DOHH2 (cell line): Measurements from ENCODE around the gene MYO5C.

Experiments used
- H3F3A ChIP-seq: fragments of 200-600 bp; sonication (generic), shearing (Covaris generic); 2 replicates; pipeline ENCODE4 v1.6.0; 2016; ENCODE audit warnings: antibody characterized with exemption, mild to moderate bottlenecking; ENCODE audit not compliant: control insufficient read depth, insufficient read depth
- H3K27ac ChIP-seq: fragments of 200-600 bp; sonication (generic); 2 replicates; pipeline ENCODE4 v1.5.1; 2014; ENCODE audit warnings: low read depth, mild to moderate bottlenecking, low read length, moderate library complexity
- H3K27me3 ChIP-seq: fragments of 200-600 bp; sonication (generic); 2 replicates; pipeline ENCODE4 v1.6.1; 2014; ENCODE audit warnings: mild to moderate bottlenecking, low read length, mixed read lengths; ENCODE audit not compliant: control insufficient read depth
- H3K36me3 ChIP-seq: fragments of 200-600 bp; sonication (generic); 2 replicates; pipeline ENCODE4 v1.6.1; 2014; ENCODE audit warnings: mild to moderate bottlenecking, low read length, moderate library complexity, mixed read lengths; ENCODE audit not compliant: control insufficient read depth
- H3K4me1 ChIP-seq: fragments of 200-600 bp; sonication (generic); 2 replicates; pipeline ENCODE4 v1.6.1; 2014; ENCODE audit warnings: mild to moderate bottlenecking, low read length, mixed read lengths; ENCODE audit not compliant: control insufficient read depth
- H3K4me2 ChIP-seq: fragments of 200-600 bp; sonication (generic); 2 replicates; pipeline ENCODE4 v1.6.0; 2014; ENCODE audit warnings: mild to moderate bottlenecking, low read length, moderate library complexity
- H3K4me3 ChIP-seq: fragments of 200-600 bp; sonication (generic); 2 replicates; pipeline ENCODE4 v1.5.1; 2014; ENCODE audit warnings: mild to moderate bottlenecking, low read length, mixed read lengths
- H3K79me2 ChIP-seq: fragments of 200-600 bp; sonication (generic); 2 replicates; pipeline ENCODE4 v1.6.1; 2014; ENCODE audit warnings: mild to moderate bottlenecking, low read length, mixed read lengths; ENCODE audit not compliant: control insufficient read depth
- H3K9me2 ChIP-seq: fragments of 200-600 bp; sonication (generic); replicated peaks from 2 replicates; pipeline ENCODE4 v1.6.1; 2014; ENCODE audit warnings: mild to moderate bottlenecking, low read length, mixed read lengths; ENCODE audit not compliant: control insufficient read depth
- H3K9me3 ChIP-seq: fragments of 200-600 bp; sonication (generic); 2 replicates; pipeline ENCODE4 v1.6.1; 2014; ENCODE audit warnings: antibody characterized with exemption, low read length, mixed read lengths; ENCODE audit not compliant: control insufficient read depth, insufficient read depth
- H4K20me1 ChIP-seq: fragments of 200-600 bp; sonication (generic); 2 replicates; pipeline ENCODE4 v1.6.0; 2014; ENCODE audit warnings: low read depth, mild to moderate bottlenecking, antibody characterized with exemption, low read length, moderate library complexity; ENCODE audit not compliant: control insufficient read depth, insufficient read depth
- CTCF ChIP-seq: fragments of 200-600 bp; sonication (generic); IDR thresholded peaks from one replicate; pipeline ENCODE4 v1.5.1; 2014; ENCODE audit warnings: antibody characterized with exemption, mild to moderate bottlenecking, low read depth, low read length; ENCODE audit not compliant: poor library complexity, severe bottlenecking
- EZH2phosphoT487 ChIP-seq: fragments of 200-600 bp; sonication (generic); IDR thresholded peaks from 2 replicates; pipeline ENCODE4 v1.6.1; 2017; ENCODE audit warnings: borderline replicate concordance, mild to moderate bottlenecking, antibody characterized with exemption, low read length, moderate library complexity, mixed read lengths

MYO5C gene

GRCh38 chr15:52331490-52332240, 36.1 kb upstream of the MYO5C start:
- no peak overlapping the region for H3K27ac ChIP-seq

GRCh38 chr15:52329987-52330386, 34.4 kb upstream of the MYO5C start:
- peaks cover 19% of the 10 kb centered on the region for H3K36me3 ChIP-seq
- H3K4me2 ChIP-seq: no peak overlapping the region
- H3K27ac ChIP-seq: no peak overlapping the region
- peaks cover 9% of the 10 kb centered on the region for H3K4me1 ChIP-seq
- H3K9me2 ChIP-seq: no peaks in the 10 kb centered on the region
- H3K9me3 ChIP-seq: no peaks in the 10 kb centered on the region
- TF ChIP-seq EZH2phosphoT487 (no peak), CTCF (no peak)
- no peaks in the 10 kb centered on the region for H3F3A ChIP-seq
- no peaks in the 10 kb centered on the region for H3K79me2 ChIP-seq
- no peaks in the 10 kb centered on the region for H4K20me1 ChIP-seq
- H3K4me3 ChIP-seq: no peak overlapping the region
- no peaks in the 10 kb centered on the region for H3K27me3 ChIP-seq

More at GRCh38 chr15:52331490-52332240, 36.1 kb upstream of the MYO5C start:
- Histone ChIP-seq H4K20me1 (no peaks in the 10 kb centered on the region), H3K4me1 (peaks cover 9% of the 10 kb centered on the region), H3K4me2 (peak overlapping the region; percentile 17), H3K9me2 (no peaks in the 10 kb centered on the region), H3K4me3 (no peak overlapping the region), H3K36me3 (peaks cover 15% of the 10 kb centered on the region), H3K27me3 (no peaks in the 10 kb centered on the region), H3K9me3 (no peaks in the 10 kb centered on the region), H3F3A (no peaks in the 10 kb centered on the region), H3K79me2 (no peaks in the 10 kb centered on the region)
- TF ChIP-seq EZH2phosphoT487: no peak
- peak; percentile 71 for TF ChIP-seq CTCF

- no peak overlapping the region for H3K4me3 ChIP-seq
- TF ChIP-seq CTCF: no peak
- TF ChIP-seq EZH2phosphoT487: no peak
- H3K4me1 ChIP-seq: peaks cover 9% of the 10 kb centered on the region
- H3F3A ChIP-seq: no peaks in the 10 kb centered on the region
- no peaks in the 10 kb centered on the region for H3K9me3 ChIP-seq
- no peaks in the 10 kb centered on the region for H3K9me2 ChIP-seq
- H3K27me3 ChIP-seq: no peaks in the 10 kb centered on the region
- no peaks in the 10 kb centered on the region for H4K20me1 ChIP-seq
- H3K36me3 ChIP-seq: peaks cover 16% of the 10 kb centered on the region
- no peak overlapping the region for H3K4me2 ChIP-seq
- H3K27ac ChIP-seq: no peak overlapping the region
- no peaks in the 10 kb centered on the region for H3K79me2 ChIP-seq
These were observed 33.5 kb upstream of the MYO5C start for GRCh38 chr15:52329150-52329549.
